Activated T-helper 9 cell treated with anti-CD3 and anti-CD28 coated beads, Interleukin-2, amount 50 U/mL, for 16 hours (primary cell): ENCODE results near the gene CFAP44.
"Not testable (repeated sequence)": the region's sequence is repeated elsewhere in the genome, so short reads cannot be mapped to it uniquely, and the experiment has no call there.

Experiments
- DNase-seq: peaks from one replicate; pipeline ENCODE4 v3.0.0-alpha.2; 2020; ENCODE audit warnings: low read depth

Gene CFAP44, protein sequence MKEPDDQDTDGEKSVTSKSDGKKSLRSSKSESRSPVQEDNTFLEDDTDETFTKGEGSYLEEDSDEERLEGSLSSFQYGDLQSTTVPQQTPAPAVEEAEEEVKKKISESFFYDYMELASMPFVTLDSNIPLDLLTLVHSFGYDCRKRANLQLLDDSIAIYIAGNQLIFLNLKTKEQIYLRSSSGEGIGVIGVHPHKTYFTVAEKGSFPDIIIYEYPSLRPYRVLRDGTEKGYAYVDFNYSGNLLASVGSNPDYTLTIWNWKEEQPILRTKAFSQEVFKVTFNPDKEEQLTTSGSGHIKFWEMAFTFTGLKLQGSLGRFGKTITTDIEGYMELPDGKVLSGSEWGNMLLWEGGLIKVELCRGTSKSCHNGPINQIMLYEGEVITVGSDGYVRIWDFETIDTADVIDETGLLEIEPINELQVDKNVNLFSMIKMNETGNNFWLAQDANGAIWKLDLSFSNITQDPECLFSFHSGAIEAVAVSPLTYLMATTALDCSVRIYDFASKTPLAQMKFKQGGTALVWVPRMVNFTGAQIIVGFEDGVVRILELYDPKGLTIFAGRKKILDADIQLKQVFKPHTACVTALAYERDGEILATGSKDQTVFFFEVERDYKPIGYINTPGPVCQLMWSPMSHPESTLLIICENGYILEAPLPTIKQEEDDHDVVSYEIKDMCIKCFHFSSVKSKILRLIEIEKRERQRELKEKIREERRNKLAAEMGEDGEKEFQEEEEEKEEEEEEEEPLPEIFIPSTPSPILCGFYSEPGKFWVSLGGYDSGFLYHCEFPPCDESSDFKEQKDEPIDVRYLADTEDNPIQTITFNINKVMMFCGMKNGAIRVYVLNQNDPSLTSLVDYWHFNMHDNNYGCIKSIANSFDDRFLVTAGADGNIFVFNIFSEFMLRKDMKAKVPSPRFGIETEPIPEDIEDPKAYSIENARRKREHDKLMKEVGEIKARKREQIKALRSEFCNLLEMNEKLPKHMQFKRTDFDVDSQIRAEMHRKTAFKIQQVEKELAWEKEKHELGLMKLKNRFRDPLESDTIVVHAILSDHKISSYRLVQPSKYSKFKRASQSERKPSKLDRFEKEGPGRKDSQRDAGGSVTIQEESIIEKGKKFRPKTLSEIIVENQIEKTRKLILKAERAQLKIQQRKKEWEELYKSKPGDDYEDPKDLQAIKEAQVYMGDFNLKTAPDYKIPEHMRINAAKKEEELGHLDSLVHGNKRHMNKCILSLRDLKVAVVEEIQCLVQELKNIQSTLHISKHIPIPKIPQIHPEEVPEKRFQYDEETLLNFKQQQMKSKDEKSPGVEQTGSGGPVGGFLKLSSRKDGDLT (N-terminal part only)

GRCh38 chr3:113441051-113441770 lies at the start of gene CFAP44:
Gene CFAP44 (minus strand): TSS chr3:113441493. CDS start chr3:113433664, 7,829 bp downstream.
- DNase-seq, result peak; percentile 19

DNA sequence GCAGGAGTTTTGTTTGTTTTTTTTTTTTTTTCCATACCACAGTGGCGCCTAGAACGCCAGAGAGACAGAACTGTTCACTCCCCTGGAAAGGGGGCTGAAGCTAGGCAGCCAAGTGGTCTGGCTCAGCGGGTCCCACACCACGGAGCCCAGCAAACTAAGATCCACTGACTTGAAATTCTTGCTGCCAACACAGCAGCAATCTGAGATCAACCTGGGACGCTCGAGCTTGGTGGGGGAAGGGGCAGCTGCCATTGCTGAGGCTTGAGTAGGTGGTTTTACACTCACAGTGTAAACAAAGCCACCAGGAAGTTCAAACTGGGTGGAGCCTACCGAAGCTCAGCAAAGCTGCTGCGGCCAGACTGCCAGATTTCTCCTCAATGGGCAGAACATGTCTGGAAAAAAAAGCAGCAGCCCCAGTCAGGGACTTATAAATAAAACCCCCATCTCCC lies 43.9 kb upstream of the CFAP44 start:
- DNase-seq, result peak; percentile 1

DNA sequence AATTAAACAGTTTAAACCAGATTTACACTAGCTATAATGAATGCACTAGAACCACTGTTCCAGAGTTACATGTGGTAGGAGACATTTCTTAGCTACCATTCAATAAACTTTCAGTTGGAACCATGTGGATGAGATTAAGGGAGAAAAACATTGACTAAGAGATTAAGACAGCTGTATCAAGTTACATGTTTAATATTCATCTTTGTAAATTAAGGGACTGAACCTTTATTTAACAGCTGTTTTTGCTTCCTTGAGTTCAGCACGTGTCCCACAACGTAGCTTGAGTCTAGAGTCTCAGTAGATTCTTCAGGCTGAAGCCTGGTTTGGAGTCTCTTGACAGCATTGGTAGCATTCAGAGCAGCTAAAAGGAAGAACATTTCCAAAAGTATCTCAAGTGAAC lies 27.2 kb upstream of the CFAP44 start:
- no peak for DNase-seq

DNA sequence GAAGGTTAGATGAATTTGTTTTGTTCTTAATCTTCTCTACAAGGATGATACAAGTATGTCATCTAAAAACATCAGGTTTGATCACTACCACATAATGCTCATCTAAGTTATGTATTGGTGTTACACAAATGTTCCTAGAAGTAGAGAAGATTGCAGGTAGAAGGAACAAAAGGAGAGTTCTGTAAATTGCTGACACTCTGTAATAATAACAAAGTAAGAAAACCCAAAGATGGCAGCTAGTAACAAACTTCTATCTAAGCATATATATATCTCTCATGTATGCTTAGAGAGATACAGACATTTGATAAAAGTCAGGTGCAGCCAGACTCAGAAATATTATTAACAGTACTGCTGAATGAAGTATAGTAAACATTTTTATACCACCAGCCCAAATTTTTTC lies 20.2 kb upstream of the CFAP44 start:
- DNase-seq, result no peak

- not testable (repeated sequence) for DNase-seq
Measured at GRCh38 chr3:113458554-113458953, 17.3 kb upstream of the CFAP44 start.

DNA sequence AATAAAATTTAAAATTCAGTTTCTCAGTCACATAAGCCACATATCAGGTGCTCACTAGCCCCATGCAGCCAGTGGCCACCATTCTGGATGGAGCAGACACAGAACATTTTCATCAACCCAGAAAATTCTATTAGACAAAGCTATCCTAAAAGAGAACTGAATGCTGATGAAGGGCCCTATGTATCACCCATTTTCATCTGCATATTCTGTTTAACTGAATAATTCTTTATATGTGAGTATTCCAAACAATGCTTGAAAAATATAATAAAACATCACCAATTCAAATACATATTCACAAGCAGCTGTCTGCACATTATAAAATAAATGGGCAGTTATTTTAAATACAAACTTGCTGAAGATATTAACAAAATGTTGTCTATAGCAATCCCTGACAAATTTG lies 14.2 kb upstream of the CFAP44 start:
- no peak for DNase-seq

DNA sequence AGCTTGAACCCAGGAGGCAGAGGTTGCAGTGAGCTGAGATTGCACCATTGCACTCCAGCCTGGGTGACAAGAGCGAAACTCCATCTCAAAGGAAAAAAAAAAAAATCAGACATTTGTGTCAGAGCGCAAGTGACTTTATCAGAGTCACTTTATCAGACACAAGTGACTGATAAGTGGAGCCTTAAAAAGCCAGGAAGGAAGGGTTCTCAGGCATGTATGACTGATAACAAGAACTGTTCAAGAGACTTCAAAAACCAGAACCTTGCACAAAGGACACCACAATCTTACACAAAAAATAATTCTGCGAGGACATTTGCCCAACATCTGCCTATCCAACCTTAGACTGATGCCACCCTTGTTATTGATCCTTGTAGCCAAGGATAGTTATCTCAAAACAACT lies 13.3 kb upstream of the CFAP44 start:
- no peak for DNase-seq

DNA sequence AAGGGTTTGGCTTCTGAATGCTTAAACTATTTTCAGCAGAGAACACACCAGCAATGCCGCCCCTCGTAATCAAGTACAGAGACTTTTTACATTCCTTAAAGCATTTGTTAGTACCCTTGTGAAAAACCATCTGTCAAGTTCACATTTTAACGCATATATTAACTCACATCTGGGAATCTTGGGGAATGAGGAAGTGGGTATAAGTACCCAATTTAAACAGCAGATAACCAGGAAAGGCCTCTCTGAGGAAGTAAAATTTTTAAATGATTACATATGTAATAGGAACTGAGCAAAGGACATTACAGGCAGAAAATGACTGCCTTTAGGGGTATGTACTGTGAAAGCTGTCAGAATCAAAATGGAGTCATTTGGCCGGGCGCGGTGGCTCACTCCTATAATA lies 12.8 kb upstream of the CFAP44 start:
- no peak for DNase-seq

GRCh38 chr3:113450911-113451310 lies 9.6 kb upstream of the CFAP44 start:
- DNase-seq, result no peak

DNA sequence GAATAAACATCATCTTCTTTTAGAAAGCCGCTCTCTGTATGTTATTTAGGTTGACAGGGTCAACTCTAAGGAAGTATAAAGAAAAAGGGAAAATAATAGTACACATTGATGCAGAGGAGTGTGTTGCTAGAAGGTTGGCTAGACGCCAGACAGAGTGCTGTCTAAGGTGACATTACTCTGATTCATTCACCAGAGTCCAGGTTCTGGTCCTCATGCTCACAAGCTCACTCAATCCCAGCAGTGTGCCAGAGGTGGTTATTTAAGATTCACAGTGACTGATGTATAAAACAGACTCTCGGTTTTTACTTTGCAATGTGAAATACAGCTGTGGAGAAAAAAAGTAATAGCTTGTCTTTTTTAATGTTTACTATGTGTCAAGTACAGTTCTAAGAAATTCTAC lies 1.7 kb downstream of the CFAP44 start:
- no peak for DNase-seq

DNA sequence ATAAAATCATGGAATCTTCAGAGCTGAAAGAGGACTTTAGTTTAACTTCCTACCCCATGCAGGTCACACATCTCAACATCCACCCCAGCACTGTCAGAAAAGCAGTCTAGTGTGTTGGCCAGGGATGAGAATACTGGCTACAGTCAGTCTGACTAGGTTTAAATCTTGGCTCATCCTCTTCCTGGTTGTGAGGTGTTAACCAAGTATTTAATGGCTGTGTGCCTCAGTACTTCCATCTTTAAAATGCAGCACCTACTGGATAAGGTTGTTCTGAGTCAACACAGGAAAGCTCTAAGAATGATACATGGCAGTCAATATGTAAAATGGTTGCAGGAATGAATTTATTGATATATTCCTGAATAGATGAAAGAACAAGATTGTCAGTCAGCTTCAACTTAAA lies 3.1 kb downstream of the CFAP44 start:
- no peak for DNase-seq

DNA sequence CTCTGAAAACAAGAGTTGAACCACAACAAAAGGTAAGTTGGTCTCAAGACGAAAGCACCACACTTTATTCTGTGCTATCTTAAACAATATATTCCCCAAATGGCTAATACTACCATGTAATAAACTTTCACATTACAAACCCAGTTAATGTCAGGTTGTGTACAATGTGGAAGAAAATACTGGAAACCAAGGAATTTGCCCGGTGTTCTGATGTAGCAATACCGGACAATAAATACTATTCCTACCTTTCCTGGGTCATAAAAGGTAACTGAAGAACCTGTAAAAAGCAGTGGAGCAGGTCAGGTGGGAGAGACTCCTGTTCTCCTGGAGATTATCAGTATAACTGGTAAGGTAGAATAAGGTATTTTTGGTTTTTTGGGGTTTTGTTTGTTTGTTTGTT lies 3.9 kb downstream of the CFAP44 start:
- DNase-seq, result no peak

GRCh38 chr3:113436809-113437208 lies 4.5 kb downstream of the CFAP44 start:
- DNase-seq, result no peak

- no peak for DNase-seq
Measured at GRCh38 chr3:113431811-113432210, 9.5 kb downstream of the CFAP44 start.

DNA sequence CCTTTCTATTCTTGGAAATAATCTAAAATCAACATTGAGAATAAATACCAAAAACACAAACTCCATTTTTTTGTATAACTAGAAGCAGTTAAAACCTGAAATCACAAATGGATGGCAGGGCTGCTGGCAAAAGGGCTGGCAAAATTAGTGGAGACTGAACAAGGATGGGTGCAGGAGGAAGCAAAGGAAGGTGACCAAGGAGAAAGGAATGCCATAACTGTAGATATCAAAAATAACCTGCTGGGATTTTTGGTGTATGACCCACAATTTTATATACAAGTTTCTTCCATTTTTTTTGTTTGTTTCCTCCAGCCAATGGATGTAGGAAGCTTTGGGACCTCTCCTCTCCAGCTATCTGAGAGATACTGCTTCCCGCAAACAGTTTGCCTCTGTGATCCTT lies 12.7 kb downstream of the CFAP44 start:
- DNase-seq, result no peak

- no peak for DNase-seq
Measured at GRCh38 chr3:113423699-113424098, 17.6 kb downstream of the CFAP44 start.

- DNase-seq, result no peak
Measured at GRCh38 chr3:113421082-113421481, 20.2 kb downstream of the CFAP44 start.

DNA sequence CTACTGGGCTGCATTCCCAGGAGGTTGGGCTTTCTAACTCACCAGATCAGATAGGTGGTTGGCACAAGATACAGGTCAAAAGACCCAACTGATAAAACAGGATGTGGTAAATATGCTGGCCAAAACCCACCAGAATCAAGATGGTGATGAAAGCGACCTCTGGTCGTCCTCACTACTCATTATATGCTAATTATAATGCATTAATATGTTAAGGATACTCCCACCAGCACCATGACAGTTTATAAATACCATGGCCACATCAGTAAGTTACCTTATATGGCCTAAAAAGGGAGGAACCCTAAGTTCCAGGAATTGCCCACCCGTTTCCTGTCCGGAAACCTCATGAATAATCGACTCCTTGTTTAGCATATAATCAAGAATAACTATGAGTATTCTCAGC lies 31.6 kb downstream of the CFAP44 start:
- no peak for DNase-seq

DNA sequence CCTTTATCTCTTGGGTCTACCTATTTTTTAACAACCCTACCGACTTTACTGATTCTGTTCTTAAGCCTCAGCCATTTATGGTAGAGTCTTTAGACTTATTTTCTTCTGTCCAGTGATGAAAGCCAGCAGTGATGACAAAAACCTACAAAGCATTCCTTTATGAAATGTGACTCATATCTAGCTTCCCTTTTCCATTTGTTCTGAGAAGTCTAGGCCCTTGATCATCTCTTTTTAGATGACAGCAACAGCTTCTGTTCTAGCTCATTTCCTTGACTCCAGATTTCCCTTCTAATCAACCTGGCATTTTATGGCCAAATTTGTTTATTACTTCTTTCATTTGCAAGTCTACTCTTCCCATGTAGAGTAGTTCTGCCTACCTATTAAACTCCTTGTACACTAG lies 36.1 kb downstream of the CFAP44 start:
- no peak for DNase-seq

GRCh38 chr3:113404637-113405036 lies 36.7 kb downstream of the CFAP44 start:
- no peak for DNase-seq
